Measurements from ENCODE around the gene GRIP2.

DNA sequence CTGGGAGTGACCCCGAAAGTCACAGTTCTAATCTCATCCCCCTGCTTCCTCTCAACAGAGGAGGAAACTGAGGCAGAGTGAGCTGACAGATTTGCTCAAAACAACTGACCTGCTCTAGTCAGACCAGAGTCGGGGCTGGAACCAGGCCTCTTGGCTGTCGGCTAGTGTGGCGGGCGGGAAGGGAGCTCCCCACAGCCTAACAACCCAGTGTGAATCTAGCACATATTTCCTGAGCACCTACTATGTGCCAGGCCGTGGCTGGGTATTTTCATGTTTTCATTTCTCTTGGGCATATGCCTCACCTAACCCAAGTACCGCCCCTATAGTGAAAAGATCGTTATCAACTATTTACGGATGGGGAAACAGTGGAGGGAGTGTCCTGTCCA, 27.2 kb downstream of the GRIP2 start:
- TF ChIP-seq CTCF (IDR thresholded peaks at IDR 0.05; ENCODE audit: low read length) = no peak
- no peak for TF ChIP-seq EZH2 (optimal IDR thresholded peaks at IDR 0.05; ENCODE audit: low read depth, low read length)
